COLO829 (cell line): ENCODE measurements around the gene IMPACT.

ENCODE experiments used
- DNase-seq: peaks from one replicate; pipeline ENCODE4 v3.0.0; 2012; ENCODE audit warnings: low spot score

IMPACT gene

DNA sequence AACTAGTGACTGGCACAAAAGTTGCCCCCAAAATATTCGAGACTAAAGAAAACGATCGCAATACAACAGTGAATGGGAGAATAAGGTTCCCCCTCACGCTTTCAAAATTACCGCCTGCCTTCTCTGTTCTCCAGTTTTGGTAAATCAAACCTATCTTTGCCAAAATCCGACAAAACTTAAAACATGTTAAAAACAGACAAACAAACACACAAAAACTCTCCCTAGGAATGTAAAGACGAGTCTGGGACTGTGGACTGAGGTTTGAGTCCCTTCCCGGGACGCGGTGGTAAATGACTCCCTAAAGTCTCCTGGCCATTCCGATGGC, 435 bp upstream of the IMPACT start:
- DNase-seq, result no peak

GRCh38 chr18:24427484-24427883, 1.0 kb downstream of the IMPACT start:
- no peak for DNase-seq

DNA sequence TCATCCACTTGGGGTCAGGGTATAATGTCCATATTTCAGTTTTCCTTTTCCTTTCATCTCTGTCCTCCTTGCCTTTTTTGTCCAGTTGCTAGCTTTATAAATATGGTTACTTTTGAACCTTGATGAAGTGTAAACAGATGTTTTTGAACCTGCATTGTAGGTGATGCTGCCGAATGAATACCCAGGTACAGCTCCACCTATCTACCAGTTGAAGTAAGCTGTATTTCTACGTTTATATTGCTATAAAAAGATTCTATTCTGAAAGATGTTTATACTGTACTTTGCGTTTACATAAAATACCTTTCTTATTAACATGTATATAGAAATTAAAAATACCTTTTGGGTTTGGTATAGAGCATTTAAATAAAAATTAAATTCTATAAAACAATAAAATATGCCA, 2.2 kb downstream of the IMPACT start:
- no peak for DNase-seq

DNA sequence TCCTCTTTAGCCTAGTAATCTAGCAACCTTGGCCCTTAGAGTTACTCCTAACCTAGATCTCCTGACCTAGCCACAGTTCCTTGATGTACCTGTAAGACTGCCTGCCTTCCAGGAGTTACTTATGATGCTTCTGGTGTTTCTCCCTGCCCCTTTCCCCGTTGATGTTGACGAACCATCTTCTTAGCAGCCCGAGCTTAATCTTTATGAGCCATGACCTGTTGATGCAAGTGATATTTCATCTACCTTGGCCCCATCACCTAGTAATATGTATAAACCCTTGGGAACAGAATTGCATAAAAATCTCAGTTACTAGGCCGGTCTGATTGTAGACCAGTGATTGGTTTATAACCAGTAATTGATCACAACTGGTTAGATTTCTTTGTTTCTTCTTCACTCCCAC, 2.7 kb downstream of the IMPACT start:
- DNase-seq, result no peak

DNA sequence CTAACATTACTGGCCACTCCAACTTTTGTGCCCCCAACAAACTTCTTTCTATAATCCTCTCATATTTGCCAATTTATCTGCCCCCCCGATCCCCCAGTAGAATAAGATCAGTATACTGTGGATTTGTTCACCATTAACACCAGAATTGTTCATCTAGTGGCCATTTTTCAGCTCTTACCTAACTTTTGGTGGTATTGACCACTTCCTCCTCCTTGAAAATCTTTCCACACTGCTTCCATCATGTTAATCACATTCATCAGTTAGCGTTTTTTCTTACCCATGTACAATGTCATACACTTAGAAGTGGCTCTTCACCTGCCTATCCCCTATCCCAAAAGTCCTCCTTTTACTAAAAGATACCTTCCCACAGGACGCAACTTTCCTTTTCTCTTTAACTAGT, 6.1 kb downstream of the IMPACT start:
- no peak for DNase-seq

GRCh38 chr18:24436939-24437338, 10.5 kb downstream of the IMPACT start:
- DNase-seq, result no peak

DNA sequence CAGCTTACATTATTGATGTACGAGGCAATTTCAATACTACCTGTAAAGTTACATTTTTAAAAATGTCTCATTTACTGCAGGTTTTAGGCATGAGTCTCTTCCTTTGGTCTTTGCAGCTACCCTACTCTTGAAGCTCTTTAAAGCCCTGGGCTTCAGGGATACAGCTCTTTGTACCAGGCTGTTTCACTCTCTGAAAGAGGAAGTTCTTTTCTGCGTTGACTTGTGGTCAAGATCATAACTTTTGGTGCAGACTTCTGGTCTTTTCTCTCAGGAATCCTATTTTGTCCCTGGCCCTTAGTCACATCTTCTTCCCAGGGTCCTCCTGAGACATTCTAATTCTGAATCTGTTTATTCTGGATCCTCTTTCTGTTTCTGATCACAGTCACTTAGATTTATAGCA, 17.4 kb downstream of the IMPACT start:
- DNase-seq, result no peak

- DNase-seq, result no peak
These were observed 20.0 kb downstream of the IMPACT start for GRCh38 chr18:24446453-24446852.

DNA sequence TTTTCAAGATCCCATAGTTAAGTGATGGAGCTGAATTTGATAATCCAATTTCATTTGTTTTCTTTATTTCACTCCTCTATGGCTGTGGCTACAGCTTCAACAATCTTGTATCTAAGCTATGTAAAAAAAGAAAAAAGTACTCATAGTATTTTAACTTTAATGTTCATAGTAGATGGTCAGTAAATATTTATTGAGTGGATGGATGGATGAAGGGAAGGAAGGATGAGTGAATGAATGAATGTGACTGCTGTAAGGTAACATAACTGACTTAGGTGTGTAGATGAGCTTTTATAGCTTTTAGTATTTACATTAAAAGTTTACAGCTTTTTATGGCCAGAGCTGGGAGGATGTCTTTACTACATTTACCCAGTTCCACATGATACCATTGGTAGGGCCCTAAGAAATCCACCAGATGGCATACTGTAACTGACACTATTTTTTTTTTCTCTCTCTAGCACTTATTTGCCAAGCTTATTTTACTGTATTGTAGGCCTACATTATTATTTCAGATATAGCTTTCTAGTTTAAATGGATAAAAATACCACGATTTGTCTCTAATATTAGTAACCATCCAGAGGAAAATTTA, 20.6 kb downstream of the IMPACT start:
- no peak for DNase-seq

- DNase-seq, result no peak
These were observed 21.5 kb downstream of the IMPACT start for GRCh38 chr18:24447961-24448360.

GRCh38 chr18:24456549-24456948, 30.1 kb downstream of the IMPACT start:
- no peak for DNase-seq

- no peak for DNase-seq
These were observed 33.3 kb downstream of the IMPACT start for GRCh38 chr18:24459772-24460171.

GRCh38 chr18:24460388-24460787, 33.9 kb downstream of the IMPACT start, which contains the start of gene HRH4:
TSS of gene HRH4 (plus strand) at chr18:24460637. CDS start at chr18:24460729, 92 bp downstream.
- no peak for DNase-seq

DNA sequence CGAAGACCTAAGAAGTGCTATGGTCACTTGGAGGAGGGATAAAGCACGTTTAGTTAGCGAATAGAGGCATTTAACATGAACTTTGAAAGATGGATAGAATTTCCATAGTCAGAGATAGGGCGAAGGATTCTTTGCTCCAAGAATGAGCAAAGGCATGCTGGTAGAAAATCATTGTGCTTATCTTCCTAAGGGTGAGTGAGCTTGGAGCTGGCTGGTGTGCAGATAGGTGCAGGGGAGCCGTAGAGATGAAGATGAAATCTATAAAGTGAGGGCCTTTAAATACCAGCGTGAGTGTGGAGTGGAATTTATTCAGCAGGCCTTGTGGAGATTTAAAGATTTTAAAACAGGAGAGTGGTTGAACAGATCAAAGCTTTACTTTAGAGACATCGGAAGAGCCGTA, 35.5 kb downstream of the IMPACT start:
- DNase-seq, result no peak

DNA sequence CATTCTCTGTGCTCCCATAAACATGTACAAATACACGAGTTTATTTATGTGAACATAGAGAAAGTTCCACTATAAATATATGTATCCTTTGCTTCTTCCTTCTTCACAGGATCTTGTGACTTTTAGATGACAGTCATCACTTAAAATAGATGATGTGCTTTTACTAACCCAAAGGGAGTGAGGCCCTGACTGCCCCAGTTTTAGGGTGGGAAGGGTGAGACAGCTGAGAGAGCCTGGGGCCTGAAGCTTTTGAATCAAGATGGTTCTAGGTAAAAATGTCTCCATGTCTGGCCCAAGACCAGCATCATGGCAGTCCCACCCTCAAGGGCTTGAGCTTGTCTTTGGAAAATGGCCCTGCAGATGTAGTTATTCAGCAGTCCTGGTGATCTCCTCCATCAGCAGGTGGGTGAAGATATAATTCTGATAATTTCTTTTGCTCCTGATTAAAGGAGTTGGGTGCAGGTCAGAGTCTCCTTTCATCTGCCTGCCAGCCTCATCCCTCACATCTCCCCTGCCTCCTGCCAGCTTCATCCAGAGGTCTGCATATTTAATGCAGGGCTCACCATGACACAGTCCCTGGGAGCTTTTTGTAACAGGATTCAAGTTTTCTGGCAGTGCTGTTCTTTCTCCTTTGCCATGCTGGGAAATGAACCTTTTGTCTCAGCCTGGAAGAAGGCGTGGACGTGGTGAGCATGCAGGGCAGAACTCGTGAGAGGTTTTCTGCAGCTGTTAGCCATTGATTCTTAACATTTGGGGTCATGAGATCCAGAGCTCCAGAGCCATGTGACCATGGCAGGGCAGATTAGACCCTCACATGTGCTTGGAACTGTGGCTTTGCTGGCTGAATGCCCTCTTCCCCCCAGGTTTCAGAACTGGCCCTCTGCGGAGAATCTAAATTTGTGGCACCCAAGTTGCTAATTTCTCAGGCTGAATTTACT, 36.6 kb downstream of the IMPACT start:
- DNase-seq, result no peak

GRCh38 chr18:24465486-24465885, 39.0 kb downstream of the IMPACT start:
- no peak for DNase-seq

- no peak for DNase-seq
These were observed 40.3 kb downstream of the IMPACT start for GRCh38 chr18:24466771-24467170.

DNA sequence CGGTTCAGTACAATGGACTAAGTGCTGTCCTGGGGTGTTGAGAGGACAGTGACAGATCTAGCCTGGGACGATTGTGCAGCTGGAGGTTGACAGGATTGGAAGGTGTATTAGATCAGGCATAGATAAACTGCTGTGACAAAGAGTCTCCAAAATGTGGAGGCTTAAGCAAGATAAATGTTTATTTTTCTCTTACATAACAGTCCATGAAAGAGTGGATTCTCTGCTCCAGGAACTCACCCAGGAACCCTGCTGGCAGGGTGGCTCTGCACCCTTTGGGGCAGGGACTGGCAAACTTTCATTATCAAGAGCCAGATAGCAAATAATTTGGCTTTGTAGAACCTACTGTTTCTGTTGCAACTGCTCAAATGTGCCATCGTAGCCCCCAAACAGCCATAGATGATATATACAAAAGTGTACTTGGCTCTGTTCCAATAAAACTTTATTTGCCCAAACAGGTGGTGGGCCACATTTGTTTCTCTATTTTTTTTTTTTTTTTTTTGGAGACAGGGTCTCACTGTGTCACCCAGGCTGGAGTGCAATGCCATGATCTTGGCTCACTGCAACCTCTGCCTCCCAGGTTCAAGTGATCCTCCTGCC, 43.6 kb downstream of the IMPACT start:
- no peak for DNase-seq

DNA sequence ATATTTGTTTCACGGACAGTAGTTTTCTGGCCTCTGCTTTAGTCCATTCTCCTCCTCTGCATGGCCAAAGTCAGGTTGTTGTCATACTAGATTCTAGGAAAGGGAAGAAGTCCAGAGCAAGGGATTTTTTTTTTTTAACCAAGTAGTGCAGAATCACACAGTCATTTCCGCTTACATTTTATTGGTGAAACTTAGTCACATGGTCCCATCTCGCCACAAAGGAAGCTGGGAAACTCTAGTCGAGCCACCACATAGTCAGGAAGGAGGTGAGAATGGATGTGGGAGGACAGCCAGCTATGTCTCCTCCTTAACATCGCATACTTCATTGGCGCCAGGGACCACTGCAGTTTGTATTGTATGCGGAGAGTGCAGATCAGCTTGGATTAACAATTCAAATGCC, 44.3 kb downstream of the IMPACT start:
- no peak for DNase-seq

DNA sequence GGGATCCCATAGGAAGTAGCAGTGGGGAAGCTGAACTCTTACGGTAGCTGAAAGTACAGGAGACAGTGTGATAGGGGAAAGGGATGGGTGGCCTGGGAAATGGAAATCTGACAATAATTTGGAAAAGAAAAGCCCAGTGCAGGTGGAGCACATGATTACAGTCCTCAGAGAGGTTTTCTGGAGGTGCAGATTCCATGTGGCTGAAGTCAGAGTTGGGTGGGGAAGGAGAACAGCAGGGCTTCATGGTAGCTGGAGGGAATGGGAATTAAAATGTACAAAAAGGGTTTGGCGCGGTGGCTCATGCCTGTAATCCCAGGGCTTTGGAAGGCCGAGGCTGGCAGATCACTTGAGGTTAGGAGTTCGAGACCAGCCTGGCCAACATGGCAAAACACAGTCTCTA, 46.1 kb downstream of the IMPACT start:
- no peak for DNase-seq

DNA sequence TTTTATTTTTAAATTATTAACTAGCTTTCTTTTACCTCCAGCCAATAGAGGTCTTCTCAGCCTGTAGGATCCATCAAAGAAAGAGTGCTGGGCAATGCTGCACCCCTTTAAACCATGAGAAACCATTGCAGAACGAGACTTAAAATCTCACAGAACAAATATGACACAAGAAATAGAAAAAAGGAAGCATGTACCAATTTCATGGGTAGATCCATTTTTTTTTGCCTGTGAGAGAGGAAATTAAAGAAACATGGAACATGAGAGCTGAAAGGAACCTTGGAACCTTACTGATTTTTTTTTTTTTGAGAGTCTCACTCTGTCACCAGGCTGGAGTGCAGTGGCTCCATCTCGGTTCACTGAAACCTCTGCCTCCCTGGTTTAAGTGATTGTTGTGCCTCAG, 47.9 kb downstream of the IMPACT start:
- DNase-seq, result no peak

DNA sequence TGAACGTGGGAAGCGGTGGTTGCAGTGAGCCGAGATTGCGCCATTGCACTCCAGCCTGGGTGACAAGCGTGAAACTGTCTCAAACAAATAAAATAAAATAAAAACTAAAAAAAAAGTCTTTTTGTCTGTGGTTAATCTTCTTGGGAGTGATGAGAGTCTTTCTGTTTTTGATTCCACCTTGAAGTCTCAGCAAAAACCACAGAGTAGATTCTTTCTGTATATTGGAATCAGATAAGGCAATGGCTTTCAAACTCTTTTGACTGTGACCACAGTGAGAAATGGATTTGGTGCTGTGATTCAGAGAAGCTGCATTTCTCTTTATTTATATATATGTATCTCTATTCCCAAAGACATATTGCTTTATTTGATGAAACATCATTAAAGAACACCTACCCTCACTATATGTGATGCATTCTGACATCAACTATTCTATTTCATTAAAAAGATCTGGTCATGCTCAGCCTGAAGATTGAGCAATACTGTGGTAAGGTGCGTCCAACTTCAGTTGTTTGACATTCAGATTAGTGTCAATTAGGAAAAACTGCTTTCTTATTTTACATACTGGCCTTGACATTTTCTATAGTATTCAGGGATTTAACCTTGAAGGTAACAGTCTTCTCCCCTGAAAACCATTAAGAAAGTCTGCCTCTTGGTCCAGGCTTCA, 49.6 kb downstream of the IMPACT start:
- DNase-seq, result no peak

- no peak for DNase-seq
These were observed 52.9 kb downstream of the IMPACT start for GRCh38 chr18:24479371-24479770.
